WTC11 (cell line): ENCODE data around the gene SPATA9. TPM values are rescaled to one million over a fixed set of nuclear protein-coding genes. Genes with fewer than 3 reads are reported as not detected.

ENCODE experiments used
- ATF1 ChIP-seq: sonication (generic); formaldehyde crosslinking; IDR thresholded peaks from 2 replicates; pipeline ENCODE4 v1.8.1; 2023; ENCODE audit warnings: mild to moderate bottlenecking, moderate library complexity, missing genetic modification reagents
- ELF4 ChIP-seq: sonication (generic); formaldehyde crosslinking; IDR thresholded peaks from 2 replicates; pipeline ENCODE4 v1.8.1; 2022; ENCODE audit warnings: low read depth, mild to moderate bottlenecking, moderate library complexity, missing genetic modification reagents
- ESRRA ChIP-seq: sonication (generic); formaldehyde crosslinking; IDR thresholded peaks from 2 replicates; pipeline ENCODE4 v1.8.1; 2022; ENCODE audit warnings: mild to moderate bottlenecking, missing genetic modification reagents, borderline replicate concordance
- ETV6 ChIP-seq: sonication (generic); formaldehyde crosslinking; IDR thresholded peaks from 2 replicates; pipeline ENCODE4 v1.8.1; 2022; ENCODE audit warnings: mild to moderate bottlenecking, missing genetic modification reagents
- FOXP1 ChIP-seq: sonication (generic); formaldehyde crosslinking; IDR thresholded peaks from 2 replicates; pipeline ENCODE4 v1.8.0; 2022; ENCODE audit warnings: missing genetic modification reagents, mild to moderate bottlenecking, moderate library complexity, borderline replicate concordance
- JUN ChIP-seq: sonication (generic); formaldehyde crosslinking; IDR thresholded peaks from 2 replicates; pipeline ENCODE4 v1.8.0; 2023; ENCODE audit warnings: mild to moderate bottlenecking, missing genetic modification reagents
- NR1H2 ChIP-seq: sonication (generic); formaldehyde crosslinking; IDR thresholded peaks from 2 replicates; pipeline ENCODE4 v1.9.0; 2021; ENCODE audit warnings: mild to moderate bottlenecking, moderate library complexity, missing genetic modification reagents
- TCF7 ChIP-seq: sonication (generic); formaldehyde crosslinking; IDR thresholded peaks from 2 replicates; pipeline ENCODE4 v1.8.0; 2022; ENCODE audit warnings: mild to moderate bottlenecking, low read depth, missing genetic modification reagents, moderate library complexity
- TEAD1 ChIP-seq: sonication (generic); formaldehyde crosslinking; IDR thresholded peaks from 2 replicates; pipeline ENCODE4 v1.8.0; 2022; ENCODE audit warnings: mild to moderate bottlenecking, missing genetic modification reagents
- ZNF219 ChIP-seq: sonication (generic); formaldehyde crosslinking; IDR thresholded peaks from 2 replicates; pipeline ENCODE4 v1.8.0; 2023; ENCODE audit warnings: missing genetic modification reagents, mild to moderate bottlenecking, borderline replicate concordance
- total RNA-seq: library from RNA; stranded (reverse); gene quantifications from 3 replicates; pipeline ENCODE4 v1.2.3, GENCODE V29; 2021
- TF ChIP-seq, protein P1 (sequence below): sonication (generic); formaldehyde crosslinking; IDR thresholded peaks from 2 replicates; pipeline ENCODE4 v1.8.0; 2022; ENCODE audit warnings: mild to moderate bottlenecking, missing genetic modification reagents
- TF ChIP-seq, protein P2 (sequence below): sonication (generic); formaldehyde crosslinking; IDR thresholded peaks from 2 replicates; pipeline ENCODE4 v1.8.1; 2022; ENCODE audit warnings: low read depth, mild to moderate bottlenecking, moderate library complexity, missing genetic modification reagents, borderline replicate concordance
- TF ChIP-seq, protein P3 (sequence below): sonication (generic); formaldehyde crosslinking; IDR thresholded peaks from 2 replicates; pipeline ENCODE4 v1.8.0; 2022; ENCODE audit warnings: mild to moderate bottlenecking, missing genetic modification reagents
- TF ChIP-seq, protein P4 (sequence below): sonication (generic); formaldehyde crosslinking; IDR thresholded peaks from 2 replicates; pipeline ENCODE4 v1.8.0; 2022; ENCODE audit warnings: missing genetic modification reagents
- TF ChIP-seq, protein P5 (sequence below): sonication (generic); formaldehyde crosslinking; IDR thresholded peaks from 2 replicates; pipeline ENCODE4 v1.8.0; 2023; ENCODE audit warnings: missing genetic modification reagents, mild to moderate bottlenecking, borderline replicate concordance
- TF ChIP-seq, protein P6 (sequence below): sonication (generic); formaldehyde crosslinking; IDR thresholded peaks from 2 replicates; pipeline ENCODE4 v1.8.1; 2023; ENCODE audit warnings: mild to moderate bottlenecking, missing genetic modification reagents
- TF ChIP-seq, protein P7 (sequence below): sonication (generic); formaldehyde crosslinking; IDR thresholded peaks from 2 replicates; pipeline ENCODE4 v1.8.1; 2023; ENCODE audit warnings: mild to moderate bottlenecking, moderate library complexity, missing genetic modification reagents
- TF ChIP-seq, protein P8 (sequence below): sonication (generic); formaldehyde crosslinking; conservative IDR thresholded peaks from 2 replicates; pipeline ENCODE4 v1.8.1; 2022; ENCODE audit warnings: mild to moderate bottlenecking, missing genetic modification reagents
- TF ChIP-seq, protein P9 (sequence below): sonication (generic); formaldehyde crosslinking; IDR thresholded peaks from 2 replicates; pipeline ENCODE4 v1.8.1; 2023; ENCODE audit warnings: mild to moderate bottlenecking, missing genetic modification reagents, moderate library complexity

The SPATA9 gene
- total RNA-seq, 1 experiment from 2014 or later = not detected

DNA sequence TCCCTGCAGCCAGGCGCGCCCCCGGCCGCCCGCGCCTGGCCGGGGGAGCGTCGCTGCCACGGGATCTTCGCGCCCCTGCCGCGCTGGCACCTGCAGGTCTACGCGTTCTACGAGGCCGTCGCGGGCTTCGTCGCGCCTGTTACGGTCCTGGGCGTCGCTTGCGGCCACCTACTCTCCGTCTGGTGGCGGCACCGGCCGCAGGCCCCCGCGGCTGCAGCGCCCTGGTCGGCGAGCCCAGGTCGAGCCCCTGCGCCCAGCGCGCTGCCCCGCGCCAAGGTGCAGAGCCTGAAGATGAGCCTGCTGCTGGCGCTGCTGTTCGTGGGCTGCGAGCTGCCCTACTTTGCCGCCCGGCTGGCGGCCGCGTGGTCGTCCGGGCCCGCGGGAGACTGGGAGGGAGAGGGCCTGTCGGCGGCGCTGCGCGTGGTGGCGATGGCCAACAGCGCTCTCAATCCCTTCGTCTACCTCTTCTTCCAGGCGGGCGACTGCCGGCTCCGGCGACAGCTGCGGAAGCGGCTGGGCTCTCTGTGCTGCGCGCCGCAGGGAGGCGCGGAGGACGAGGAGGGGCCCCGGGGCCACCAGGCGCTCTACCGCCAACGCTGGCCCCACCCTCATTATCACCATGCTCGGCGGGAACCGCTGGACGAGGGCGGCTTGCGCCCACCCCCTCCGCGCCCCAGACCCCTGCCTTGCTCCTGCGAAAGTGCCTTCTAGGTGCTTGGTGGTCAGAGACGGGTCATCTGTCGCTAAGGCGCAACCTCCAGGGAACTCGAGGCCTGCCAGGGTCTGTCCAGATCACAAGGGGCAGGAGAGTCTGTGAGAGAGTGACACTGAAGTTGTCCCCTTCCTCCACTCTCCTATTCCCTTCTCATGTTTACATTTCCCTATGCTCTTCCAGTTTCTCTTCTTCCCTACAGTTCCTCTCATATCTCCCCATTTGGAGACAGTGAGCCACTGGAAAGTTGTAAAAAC is 61.6 kb downstream of the SPATA9 start (continued):
- TF ChIP-seq, protein P1, sequence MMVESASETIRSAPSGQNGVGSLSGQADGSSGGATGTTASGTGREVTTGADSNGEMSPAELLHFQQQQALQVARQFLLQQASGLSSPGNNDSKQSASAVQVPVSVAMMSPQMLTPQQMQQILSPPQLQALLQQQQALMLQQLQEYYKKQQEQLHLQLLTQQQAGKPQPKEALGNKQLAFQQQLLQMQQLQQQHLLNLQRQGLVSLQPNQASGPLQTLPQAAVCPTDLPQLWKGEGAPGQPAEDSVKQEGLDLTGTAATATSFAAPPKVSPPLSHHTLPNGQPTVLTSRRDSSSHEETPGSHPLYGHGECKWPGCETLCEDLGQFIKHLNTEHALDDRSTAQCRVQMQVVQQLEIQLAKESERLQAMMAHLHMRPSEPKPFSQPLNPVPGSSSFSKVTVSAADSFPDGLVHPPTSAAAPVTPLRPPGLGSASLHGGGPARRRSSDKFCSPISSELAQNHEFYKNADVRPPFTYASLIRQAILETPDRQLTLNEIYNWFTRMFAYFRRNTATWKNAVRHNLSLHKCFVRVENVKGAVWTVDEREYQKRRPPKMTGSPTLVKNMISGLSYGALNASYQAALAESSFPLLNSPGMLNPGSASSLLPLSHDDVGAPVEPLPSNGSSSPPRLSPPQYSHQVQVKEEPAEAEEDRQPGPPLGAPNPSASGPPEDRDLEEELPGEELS = peak; percentile 86; the same call in 1 of the 2 replicates
- TF ChIP-seq TCF7 (CRISPR knock-in tag) (peak; percentile 87; the same call in 1 of the 2 replicates), NR1H2 (CRISPR knock-in tag) (no peak), ELF4 (peak; percentile 93), FOXP1 (CRISPR knock-in tag) (peak; percentile 92), ESRRA (peak; percentile 93), JUN (CRISPR knock-in tag) (peak; percentile 89), ETV6 (peak; percentile 59), ZNF219 (CRISPR knock-in tag) (peak; percentile 89; the same call in 1 of the 2 replicates), TEAD1 (CRISPR knock-in tag) (peak; percentile 81; the same call in 1 of the 2 replicates), ATF1 (peak; percentile 31; the same call in 1 of the 2 replicates)
- TF ChIP-seq, protein P2, sequence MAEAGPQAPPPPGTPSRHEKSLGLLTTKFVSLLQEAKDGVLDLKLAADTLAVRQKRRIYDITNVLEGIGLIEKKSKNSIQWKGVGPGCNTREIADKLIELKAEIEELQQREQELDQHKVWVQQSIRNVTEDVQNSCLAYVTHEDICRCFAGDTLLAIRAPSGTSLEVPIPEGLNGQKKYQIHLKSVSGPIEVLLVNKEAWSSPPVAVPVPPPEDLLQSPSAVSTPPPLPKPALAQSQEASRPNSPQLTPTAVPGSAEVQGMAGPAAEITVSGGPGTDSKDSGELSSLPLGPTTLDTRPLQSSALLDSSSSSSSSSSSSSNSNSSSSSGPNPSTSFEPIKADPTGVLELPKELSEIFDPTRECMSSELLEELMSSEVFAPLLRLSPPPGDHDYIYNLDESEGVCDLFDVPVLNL (CRISPR knock-in tag) = peak; percentile 44; the same call in 1 of the 2 replicates
- TF ChIP-seq, protein P3, sequence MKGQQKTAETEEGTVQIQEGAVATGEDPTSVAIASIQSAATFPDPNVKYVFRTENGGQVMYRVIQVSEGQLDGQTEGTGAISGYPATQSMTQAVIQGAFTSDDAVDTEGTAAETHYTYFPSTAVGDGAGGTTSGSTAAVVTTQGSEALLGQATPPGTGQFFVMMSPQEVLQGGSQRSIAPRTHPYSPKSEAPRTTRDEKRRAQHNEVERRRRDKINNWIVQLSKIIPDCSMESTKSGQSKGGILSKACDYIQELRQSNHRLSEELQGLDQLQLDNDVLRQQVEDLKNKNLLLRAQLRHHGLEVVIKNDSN = peak; percentile 47
- TF ChIP-seq, protein P4, sequence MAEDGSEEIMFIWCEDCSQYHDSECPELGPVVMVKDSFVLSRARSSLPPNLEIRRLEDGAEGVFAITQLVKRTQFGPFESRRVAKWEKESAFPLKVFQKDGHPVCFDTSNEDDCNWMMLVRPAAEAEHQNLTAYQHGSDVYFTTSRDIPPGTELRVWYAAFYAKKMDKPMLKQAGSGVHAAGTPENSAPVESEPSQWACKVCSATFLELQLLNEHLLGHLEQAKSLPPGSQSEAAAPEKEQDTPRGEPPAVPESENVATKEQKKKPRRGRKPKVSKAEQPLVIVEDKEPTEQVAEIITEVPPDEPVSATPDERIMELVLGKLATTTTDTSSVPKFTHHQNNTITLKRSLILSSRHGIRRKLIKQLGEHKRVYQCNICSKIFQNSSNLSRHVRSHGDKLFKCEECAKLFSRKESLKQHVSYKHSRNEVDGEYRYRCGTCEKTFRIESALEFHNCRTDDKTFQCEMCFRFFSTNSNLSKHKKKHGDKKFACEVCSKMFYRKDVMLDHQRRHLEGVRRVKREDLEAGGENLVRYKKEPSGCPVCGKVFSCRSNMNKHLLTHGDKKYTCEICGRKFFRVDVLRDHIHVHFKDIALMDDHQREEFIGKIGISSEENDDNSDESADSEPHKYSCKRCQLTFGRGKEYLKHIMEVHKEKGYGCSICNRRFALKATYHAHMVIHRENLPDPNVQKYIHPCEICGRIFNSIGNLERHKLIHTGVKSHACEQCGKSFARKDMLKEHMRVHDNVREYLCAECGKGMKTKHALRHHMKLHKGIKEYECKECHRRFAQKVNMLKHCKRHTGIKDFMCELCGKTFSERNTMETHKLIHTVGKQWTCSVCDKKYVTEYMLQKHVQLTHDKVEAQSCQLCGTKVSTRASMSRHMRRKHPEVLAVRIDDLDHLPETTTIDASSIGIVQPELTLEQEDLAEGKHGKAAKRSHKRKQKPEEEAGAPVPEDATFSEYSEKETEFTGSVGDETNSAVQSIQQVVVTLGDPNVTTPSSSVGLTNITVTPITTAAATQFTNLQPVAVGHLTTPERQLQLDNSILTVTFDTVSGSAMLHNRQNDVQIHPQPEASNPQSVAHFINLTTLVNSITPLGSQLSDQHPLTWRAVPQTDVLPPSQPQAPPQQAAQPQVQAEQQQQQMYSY (CRISPR knock-in tag) = peak; percentile 37; the same call in 1 of the 2 replicates
- TF ChIP-seq, protein P5, sequence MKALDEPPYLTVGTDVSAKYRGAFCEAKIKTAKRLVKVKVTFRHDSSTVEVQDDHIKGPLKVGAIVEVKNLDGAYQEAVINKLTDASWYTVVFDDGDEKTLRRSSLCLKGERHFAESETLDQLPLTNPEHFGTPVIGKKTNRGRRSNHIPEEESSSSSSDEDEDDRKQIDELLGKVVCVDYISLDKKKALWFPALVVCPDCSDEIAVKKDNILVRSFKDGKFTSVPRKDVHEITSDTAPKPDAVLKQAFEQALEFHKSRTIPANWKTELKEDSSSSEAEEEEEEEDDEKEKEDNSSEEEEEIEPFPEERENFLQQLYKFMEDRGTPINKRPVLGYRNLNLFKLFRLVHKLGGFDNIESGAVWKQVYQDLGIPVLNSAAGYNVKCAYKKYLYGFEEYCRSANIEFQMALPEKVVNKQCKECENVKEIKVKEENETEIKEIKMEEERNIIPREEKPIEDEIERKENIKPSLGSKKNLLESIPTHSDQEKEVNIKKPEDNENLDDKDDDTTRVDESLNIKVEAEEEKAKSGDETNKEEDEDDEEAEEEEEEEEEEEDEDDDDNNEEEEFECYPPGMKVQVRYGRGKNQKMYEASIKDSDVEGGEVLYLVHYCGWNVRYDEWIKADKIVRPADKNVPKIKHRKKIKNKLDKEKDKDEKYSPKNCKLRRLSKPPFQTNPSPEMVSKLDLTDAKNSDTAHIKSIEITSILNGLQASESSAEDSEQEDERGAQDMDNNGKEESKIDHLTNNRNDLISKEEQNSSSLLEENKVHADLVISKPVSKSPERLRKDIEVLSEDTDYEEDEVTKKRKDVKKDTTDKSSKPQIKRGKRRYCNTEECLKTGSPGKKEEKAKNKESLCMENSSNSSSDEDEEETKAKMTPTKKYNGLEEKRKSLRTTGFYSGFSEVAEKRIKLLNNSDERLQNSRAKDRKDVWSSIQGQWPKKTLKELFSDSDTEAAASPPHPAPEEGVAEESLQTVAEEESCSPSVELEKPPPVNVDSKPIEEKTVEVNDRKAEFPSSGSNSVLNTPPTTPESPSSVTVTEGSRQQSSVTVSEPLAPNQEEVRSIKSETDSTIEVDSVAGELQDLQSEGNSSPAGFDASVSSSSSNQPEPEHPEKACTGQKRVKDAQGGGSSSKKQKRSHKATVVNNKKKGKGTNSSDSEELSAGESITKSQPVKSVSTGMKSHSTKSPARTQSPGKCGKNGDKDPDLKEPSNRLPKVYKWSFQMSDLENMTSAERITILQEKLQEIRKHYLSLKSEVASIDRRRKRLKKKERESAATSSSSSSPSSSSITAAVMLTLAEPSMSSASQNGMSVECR (CRISPR knock-in tag) = peak; percentile 86; the same call in 1 of the 2 replicates
- TF ChIP-seq, protein P6, sequence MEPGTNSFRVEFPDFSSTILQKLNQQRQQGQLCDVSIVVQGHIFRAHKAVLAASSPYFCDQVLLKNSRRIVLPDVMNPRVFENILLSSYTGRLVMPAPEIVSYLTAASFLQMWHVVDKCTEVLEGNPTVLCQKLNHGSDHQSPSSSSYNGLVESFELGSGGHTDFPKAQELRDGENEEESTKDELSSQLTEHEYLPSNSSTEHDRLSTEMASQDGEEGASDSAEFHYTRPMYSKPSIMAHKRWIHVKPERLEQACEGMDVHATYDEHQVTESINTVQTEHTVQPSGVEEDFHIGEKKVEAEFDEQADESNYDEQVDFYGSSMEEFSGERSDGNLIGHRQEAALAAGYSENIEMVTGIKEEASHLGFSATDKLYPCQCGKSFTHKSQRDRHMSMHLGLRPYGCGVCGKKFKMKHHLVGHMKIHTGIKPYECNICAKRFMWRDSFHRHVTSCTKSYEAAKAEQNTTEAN (CRISPR knock-in tag) = peak; percentile 50; the same call in 1 of the 2 replicates
- TF ChIP-seq, protein P7, sequence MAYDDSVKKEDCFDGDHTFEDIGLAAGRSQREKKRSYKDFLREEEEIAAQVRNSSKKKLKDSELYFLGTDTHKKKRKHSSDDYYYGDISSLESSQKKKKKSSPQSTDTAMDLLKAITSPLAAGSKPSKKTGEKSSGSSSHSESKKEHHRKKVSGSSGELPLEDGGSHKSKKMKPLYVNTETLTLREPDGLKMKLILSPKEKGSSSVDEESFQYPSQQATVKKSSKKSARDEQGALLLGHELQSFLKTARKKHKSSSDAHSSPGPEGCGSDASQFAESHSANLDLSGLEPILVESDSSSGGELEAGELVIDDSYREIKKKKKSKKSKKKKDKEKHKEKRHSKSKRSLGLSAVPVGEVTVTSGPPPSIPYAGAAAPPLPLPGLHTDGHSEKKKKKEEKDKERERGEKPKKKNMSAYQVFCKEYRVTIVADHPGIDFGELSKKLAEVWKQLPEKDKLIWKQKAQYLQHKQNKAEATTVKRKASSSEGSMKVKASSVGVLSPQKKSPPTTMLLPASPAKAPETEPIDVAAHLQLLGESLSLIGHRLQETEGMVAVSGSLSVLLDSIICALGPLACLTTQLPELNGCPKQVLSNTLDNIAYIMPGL (CRISPR knock-in tag) = peak; percentile 51; the same call in 1 of the 2 replicates
- TF ChIP-seq, protein P8, sequence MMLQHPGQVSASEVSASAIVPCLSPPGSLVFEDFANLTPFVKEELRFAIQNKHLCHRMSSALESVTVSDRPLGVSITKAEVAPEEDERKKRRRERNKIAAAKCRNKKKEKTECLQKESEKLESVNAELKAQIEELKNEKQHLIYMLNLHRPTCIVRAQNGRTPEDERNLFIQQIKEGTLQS (CRISPR knock-in tag) = 0 out of 2 replicates have a peak, but pooled peaks have one; percentile 8
- TF ChIP-seq, protein P9, sequence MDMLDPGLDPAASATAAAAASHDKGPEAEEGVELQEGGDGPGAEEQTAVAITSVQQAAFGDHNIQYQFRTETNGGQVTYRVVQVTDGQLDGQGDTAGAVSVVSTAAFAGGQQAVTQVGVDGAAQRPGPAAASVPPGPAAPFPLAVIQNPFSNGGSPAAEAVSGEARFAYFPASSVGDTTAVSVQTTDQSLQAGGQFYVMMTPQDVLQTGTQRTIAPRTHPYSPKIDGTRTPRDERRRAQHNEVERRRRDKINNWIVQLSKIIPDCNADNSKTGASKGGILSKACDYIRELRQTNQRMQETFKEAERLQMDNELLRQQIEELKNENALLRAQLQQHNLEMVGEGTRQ (CRISPR knock-in tag) = 0 out of 2 replicates have a peak, but pooled peaks have one; percentile 15
